HepG2 (cell line): ENCODE data around the gene CCDC157. TPM values are rescaled to one million over a fixed set of nuclear protein-coding genes. Genes with fewer than 3 reads are reported as not detected.

Experiments
- ATAC-seq: fragments of 200-7000 bp; cut with Tn5 transposase; 3 replicates; pipeline ENCODE4 v1.9.1; 2020; ENCODE audit warnings: mild to moderate bottlenecking, moderate library complexity
- BruUV-seq: library from RNA; stranded (reverse); fragments of 400-500 nt; replicated peaks from 2 replicates; lab custom pipeline; 2021; lab: Mats Ljungman, UMichigan
- CTCF ChIA-PET: fragments of 300-600 bp; formaldehyde crosslinking; extraction: SDS; loops from one replicate; lab custom pipeline; 2021; ENCODE audit warnings: low total read pairs, inconsistent platforms, low intra/inter-chr PET ratio; lab: Yijun Ruan, JAX
- POLR2A ChIA-PET: fragments of 350-600 bp; sonication (Branson Sonifier 250); formaldehyde crosslinking; loops from one replicate; lab custom pipeline; 2020; ENCODE audit warnings: antibody characterized with exemption, inconsistent platforms; lab: Yijun Ruan, JAX
- DNase-seq: peaks from one replicate; pipeline ENCODE4 v3.0.0-alpha.2; 2015; ENCODE audit warnings: low spot score
- FAIRE-seq: peaks from 3 replicates; lab custom pipeline; 2011; peaks lifted over from hg19 to GRCh38; lab: Jason Lieb, UNC
- H2AFZ ChIP-seq: one replicate; pipeline ENCODE4 v1.6.1; 2011; ENCODE audit warnings: low read length, inconsistent platforms
- H3K27ac ChIP-seq: fragments of 300-600 bp; 3 replicates; pipeline ENCODE4 v1.8.0; 2011; ENCODE audit warnings: mixed run types, mild to moderate bottlenecking, mixed read lengths, low read length, inconsistent platforms; ENCODE audit not compliant: insufficient read depth; ENCODE audit errors: extremely low read length
- H3K27me3 ChIP-seq, 2 experiments: fragments of 200-600 bp in 1 of 2; 2 replicates in 1 of 2; 3 replicates in 1 of 2; pipeline versions ENCODE4 v1.6.0 to v1.8.0; 2011; ENCODE audit warnings: low read length in 2 of 2, mild to moderate bottlenecking in 2 of 2, moderate library complexity in 2 of 2, inconsistent platforms in 1 of 2; ENCODE audit not compliant: insufficient read depth in 2 of 2, control insufficient read depth in 1 of 2
- H3K36me3 ChIP-seq, 2 experiments: fragments of 200-600 bp in 1 of 2; replicated peaks in 1 of 2; 2 replicates in 1 of 2; 3 replicates in 1 of 2; pipeline versions ENCODE4 v1.5.1 to v1.8.0; 2011; ENCODE audit warnings: low read length in 2 of 2, inconsistent platforms in 1 of 2; ENCODE audit not compliant: insufficient read depth in 2 of 2, control insufficient read depth in 1 of 2
- H3K4me1 ChIP-seq: 2 replicates; pipeline ENCODE4 v1.5.1; 2012; ENCODE audit warnings: low read length, inconsistent platforms; ENCODE audit not compliant: insufficient read depth
- H3K4me2 ChIP-seq: 2 replicates; pipeline ENCODE4 v1.6.0; 2011; ENCODE audit warnings: low read depth, low read length, inconsistent platforms
- H3K4me3 ChIP-seq, 3 experiments: fragments of 200-600 bp in 1 of 3; sonication (generic), shearing (Covaris generic) in 1 of 3; replicated peaks in 1 of 3; 2 replicates each; pipeline ENCODE4 v1.5.1; 2011 to 2016; ENCODE audit warnings: low read length in 3 of 3, inconsistent platforms in 2 of 3, low read depth in 2 of 3, mild to moderate bottlenecking in 2 of 3, control low read depth in 1 of 3, mixed read lengths in 1 of 3; ENCODE audit not compliant: insufficient read depth in 1 of 3
- H3K79me2 ChIP-seq: one replicate; pipeline ENCODE4 v1.6.1; 2011; ENCODE audit warnings: low read length, inconsistent platforms; ENCODE audit not compliant: insufficient read depth
- H3K9ac ChIP-seq: 2 replicates; pipeline ENCODE4 v1.6.0; 2011; ENCODE audit warnings: mild to moderate bottlenecking, low read depth, low read length, inconsistent platforms; ENCODE audit not compliant: insufficient read depth
- H3K9me3 ChIP-seq: 2 replicates; pipeline ENCODE4 v1.5.1; 2012; ENCODE audit warnings: mild to moderate bottlenecking, low read length
- H4K20me1 ChIP-seq: 2 replicates; pipeline ENCODE4 v1.6.0; 2011; ENCODE audit warnings: inconsistent platforms, mild to moderate bottlenecking, low read length, moderate library complexity; ENCODE audit not compliant: insufficient read depth
- ARHGAP35 ChIP-seq: sonication (generic); formaldehyde crosslinking; IDR thresholded peaks from 2 replicates; pipeline ENCODE4 v1.9.0; 2022; ENCODE audit warnings: mild to moderate bottlenecking, inconsistent platforms, moderate library complexity, missing genetic modification reagents, borderline replicate concordance
- GABPA ChIP-seq, 2 experiments: IDR thresholded peaks; 2 replicates each; pipeline ENCODE4 v1.6.1; 2011 to 2016; ENCODE audit warnings: low read depth in 2 of 2, low read length in 1 of 2, missing biosample characterization in 1 of 2, missing genetic modification characterization in 1 of 2
- HES4 ChIP-seq: sonication (generic); formaldehyde crosslinking; IDR thresholded peaks from 2 replicates; pipeline ENCODE4 v1.9.0; 2021; ENCODE audit warnings: mild to moderate bottlenecking, missing genetic modification reagents, borderline replicate concordance
- HOXD1 ChIP-seq: sonication (generic); formaldehyde crosslinking; IDR thresholded peaks from 2 replicates; pipeline ENCODE4 v1.5.0; 2020; ENCODE audit warnings: missing genetic modification reagents
- MTA3 ChIP-seq: sonication (generic); formaldehyde crosslinking; IDR thresholded peaks from 2 replicates; pipeline ENCODE4 v1.4.0; 2020; ENCODE audit warnings: missing genetic modification reagents
- PCBP2 ChIP-seq: fragments of 200-400 bp; formaldehyde crosslinking; optimal IDR thresholded peaks from 2 replicates; pipeline ENCODE3; 2018; ENCODE audit warnings: low read length, low read depth; ENCODE audit not compliant: poor library complexity, severe bottlenecking
- RFXANK ChIP-seq: IDR thresholded peaks from 2 replicates; pipeline ENCODE4 v1.6.1; 2016
- SETDB1 ChIP-seq: sonication (generic); formaldehyde crosslinking; IDR thresholded peaks from 2 replicates; pipeline ENCODE4 v1.5.1; 2020; ENCODE audit warnings: missing genetic modification reagents, mild to moderate bottlenecking, borderline replicate concordance
- TARDBP ChIP-seq: sonication (generic); formaldehyde crosslinking; IDR thresholded peaks from 2 replicates; pipeline ENCODE4 v1.8.0; 2022; ENCODE audit warnings: mild to moderate bottlenecking, missing genetic modification reagents
- ZC3H4 ChIP-seq: sonication (generic); formaldehyde crosslinking; IDR thresholded peaks from 2 replicates; pipeline ENCODE4 v1.4.0; 2020; ENCODE audit warnings: missing genetic modification reagents, borderline replicate concordance
- ZNF225 ChIP-seq: sonication (generic); formaldehyde crosslinking; IDR thresholded peaks from 2 replicates; pipeline ENCODE4 v1.4.0; 2020; ENCODE audit warnings: mild to moderate bottlenecking, missing genetic modification reagents
- ZNF335 ChIP-seq: sonication (generic); formaldehyde crosslinking; IDR thresholded peaks from 2 replicates; pipeline ENCODE4 v1.4.0; 2020; ENCODE audit warnings: missing genetic modification reagents
- ZNF510 ChIP-seq: sonication (generic); formaldehyde crosslinking; IDR thresholded peaks from 2 replicates; pipeline ENCODE4 v1.4.0; 2020; ENCODE audit warnings: low read depth, mild to moderate bottlenecking, missing genetic modification reagents
- ZNF549 ChIP-seq: sonication (generic); formaldehyde crosslinking; IDR thresholded peaks from 2 replicates; pipeline ENCODE4 v1.5.0; 2020; ENCODE audit warnings: missing genetic modification reagents
- ZNF761 ChIP-seq: sonication (generic); formaldehyde crosslinking; conservative IDR thresholded peaks from 2 replicates; pipeline ENCODE4 v1.4.0; 2020; ENCODE audit warnings: mild to moderate bottlenecking, missing genetic modification reagents
- ZNF776 ChIP-seq: sonication (generic); formaldehyde crosslinking; IDR thresholded peaks from 2 replicates; pipeline ENCODE4 v1.4.0; 2020; ENCODE audit warnings: mild to moderate bottlenecking, missing genetic modification reagents
- WGBS: methylation state at CpG from one replicate; pipeline ENCODE4 v1.1.6; 2017; ENCODE audit warnings: low lambda C conversion rate; 5-methylcytosine and 5-hydroxymethylcytosine counted together
- in situ Hi-C: cut with HindIII; loops from 2 replicates; pipeline ENCODE4 v1.10.0; 2017; ENCODE audit warnings: low pct_unique_long_range_greater_than_20kb; ENCODE audit not compliant: extremely low pct_ligation_motif_present
- intact Hi-C: fragments of 100-400 bp; cut with micrococcal nuclease; formaldehyde crosslinking; loops from one replicate; pipeline ENCODE4 v1.10.0; 2022; ENCODE audit not compliant: unreplicated experiment
- polyA plus RNA-seq, 8 experiments: library from polyadenylated mRNA; depleted of rRNA in 3 of 8; stranded (reverse) in 7 of 8; unstranded in 1 of 8; fragments of >200 nt; fragmentation: Illumina TruSeq in 4 of 8; extraction: Trizol in 4 of 8; gene quantifications; 2 replicates each; pipeline versions ENCODE4 v1.2.1 to v1.2.3, GENCODE V29; 2011 to 2016; ENCODE audit warnings: low read depth in 4 of 8, missing spikeins in 1 of 8, mixed read lengths in 1 of 8; ENCODE audit not compliant: insufficient read depth in 1 of 8
- total RNA-seq, 5 experiments: library from RNA; depleted of rRNA; stranded (reverse); fragments of >200 nt; fragmentation: Illumina TruSeq; extraction: Trizol; gene quantifications; 2 replicates each; pipeline ENCODE4 v1.2.3, GENCODE V29; 2016; ENCODE audit warnings: low read depth in 1 of 5
- TF ChIP-seq, protein P1 (sequence below): sonication (generic); formaldehyde crosslinking; IDR thresholded peaks from 2 replicates; pipeline ENCODE4 v1.8.0; 2022; ENCODE audit warnings: missing genetic modification reagents, mild to moderate bottlenecking, moderate library complexity, borderline replicate concordance
- TF ChIP-seq, protein P2 (sequence below), 2 experiments: sonication (generic) in 1 of 2; formaldehyde crosslinking in 1 of 2; IDR thresholded peaks; 2 replicates each; pipeline versions ENCODE4 v1.5.1 to v1.6.1; 2011 to 2020; ENCODE audit warnings: borderline replicate concordance in 1 of 2, low read depth in 1 of 2, low read length in 1 of 2, mild to moderate bottlenecking in 1 of 2, missing genetic modification reagents in 1 of 2, moderate library complexity in 1 of 2

Gene CCDC157
- total and polyA plus RNA-seq, 2 of the 13 experiments (the other 11 are each of a cell fraction or from before 2014, with no cell fraction given), result 1.4 to 1.6 TPM

- Histone ChIP-seq H3K79me2 (no peaks in the 10 kb centered on the region), H3K4me2 (no peak overlapping the region), H3K4me3 (no peak overlapping the region), H3K36me3 (peaks cover 0 to 6% of the 10 kb centered on the region in 2 experiments; a peak in 2 of 5 replicates), H3K9ac (no peak overlapping the region), H3K27ac (no peak overlapping the region), H4K20me1 (no peaks in the 10 kb centered on the region), H3K4me1 (peaks cover 5% of the 10 kb centered on the region; the same call in 1 of the 2 replicates), H3K9me3 (no peaks in the 10 kb centered on the region), H3K27me3 (no peaks in the 10 kb centered on the region), H2AFZ (no peak overlapping the region)
- in situ Hi-C loops (no loop called here), intact Hi-C loops (no loop called here)
- ChIA-PET POLR2A (no interaction called here), CTCF (no interaction called here)
- DNase-seq (no peak), ATAC-seq (no peak), FAIRE-seq (no peak)
- no peak for TF ChIP-seq ZC3H4 (CRISPR knock-in tag)
- no peak for TF ChIP-seq ZNF761
- no peak for TF ChIP-seq SETDB1 (CRISPR knock-in tag)
- no peak for TF ChIP-seq ARHGAP35 (CRISPR knock-in tag)
- no peak for TF ChIP-seq ZNF776 (CRISPR knock-in tag)
- TF ChIP-seq ZNF225, result no peak
- TF ChIP-seq, protein P1, sequence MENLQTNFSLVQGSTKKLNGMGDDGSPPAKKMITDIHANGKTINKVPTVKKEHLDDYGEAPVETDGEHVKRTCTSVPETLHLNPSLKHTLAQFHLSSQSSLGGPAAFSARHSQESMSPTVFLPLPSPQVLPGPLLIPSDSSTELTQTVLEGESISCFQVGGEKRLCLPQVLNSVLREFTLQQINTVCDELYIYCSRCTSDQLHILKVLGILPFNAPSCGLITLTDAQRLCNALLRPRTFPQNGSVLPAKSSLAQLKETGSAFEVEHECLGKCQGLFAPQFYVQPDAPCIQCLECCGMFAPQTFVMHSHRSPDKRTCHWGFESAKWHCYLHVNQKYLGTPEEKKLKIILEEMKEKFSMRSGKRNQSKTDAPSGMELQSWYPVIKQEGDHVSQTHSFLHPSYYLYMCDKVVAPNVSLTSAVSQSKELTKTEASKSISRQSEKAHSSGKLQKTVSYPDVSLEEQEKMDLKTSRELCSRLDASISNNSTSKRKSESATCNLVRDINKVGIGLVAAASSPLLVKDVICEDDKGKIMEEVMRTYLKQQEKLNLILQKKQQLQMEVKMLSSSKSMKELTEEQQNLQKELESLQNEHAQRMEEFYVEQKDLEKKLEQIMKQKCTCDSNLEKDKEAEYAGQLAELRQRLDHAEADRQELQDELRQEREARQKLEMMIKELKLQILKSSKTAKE (CRISPR knock-in tag), result no peak
- no peak for TF ChIP-seq PCBP2
- TF ChIP-seq, protein P2, sequence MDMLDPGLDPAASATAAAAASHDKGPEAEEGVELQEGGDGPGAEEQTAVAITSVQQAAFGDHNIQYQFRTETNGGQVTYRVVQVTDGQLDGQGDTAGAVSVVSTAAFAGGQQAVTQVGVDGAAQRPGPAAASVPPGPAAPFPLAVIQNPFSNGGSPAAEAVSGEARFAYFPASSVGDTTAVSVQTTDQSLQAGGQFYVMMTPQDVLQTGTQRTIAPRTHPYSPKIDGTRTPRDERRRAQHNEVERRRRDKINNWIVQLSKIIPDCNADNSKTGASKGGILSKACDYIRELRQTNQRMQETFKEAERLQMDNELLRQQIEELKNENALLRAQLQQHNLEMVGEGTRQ (IDR thresholded peaks at IDR 0.05; ENCODE audit: low read depth, low read length), result no peak
- TF ChIP-seq, protein P2 (CRISPR knock-in tag; IDR thresholded peaks at IDR 0.05; ENCODE audit: borderline replicate concordance), result no peak
- TF ChIP-seq GABPA (IDR thresholded peaks at IDR 0.05; ENCODE audit: low read depth, low read length), result no peak
- no peak for TF ChIP-seq GABPA (CRISPR knock-in tag; IDR thresholded peaks at IDR 0.05; ENCODE audit: low read depth)
- TF ChIP-seq MTA3, result no peak
- TF ChIP-seq RFXANK (CRISPR knock-in tag), result no peak
- no peak for TF ChIP-seq HOXD1 (CRISPR knock-in tag)
- no peak for TF ChIP-seq ZNF510
- no peak for TF ChIP-seq TARDBP
- no peak for TF ChIP-seq HES4 (CRISPR knock-in tag)
- TF ChIP-seq ZNF549, result no peak
- TF ChIP-seq ZNF335 (CRISPR knock-in tag), result no peak
- WGBS, result 97% methylated on average over 4 of the region's 4 CpGs
- no TSS peak for BruUV-seq
Observed at GRCh38 chr22:30307041-30307574, 49.7 kb upstream of the CCDC157 start.
